NCI-H345 treated with DMSO at 0.1 percent for 48 hours (cell line): ENCODE measurements around the gene FRYL.
"Not testable (repeated sequence)": the region's sequence is repeated elsewhere in the genome, so short reads cannot be mapped to it uniquely, and the experiment has no call there.

Experiments
- DNase-seq: peaks from one replicate; lab custom pipeline; 2025; ENCODE audit not compliant: unreplicated experiment; lab: John Stamatoyannopoulos, UW

FRYL gene

DNA sequence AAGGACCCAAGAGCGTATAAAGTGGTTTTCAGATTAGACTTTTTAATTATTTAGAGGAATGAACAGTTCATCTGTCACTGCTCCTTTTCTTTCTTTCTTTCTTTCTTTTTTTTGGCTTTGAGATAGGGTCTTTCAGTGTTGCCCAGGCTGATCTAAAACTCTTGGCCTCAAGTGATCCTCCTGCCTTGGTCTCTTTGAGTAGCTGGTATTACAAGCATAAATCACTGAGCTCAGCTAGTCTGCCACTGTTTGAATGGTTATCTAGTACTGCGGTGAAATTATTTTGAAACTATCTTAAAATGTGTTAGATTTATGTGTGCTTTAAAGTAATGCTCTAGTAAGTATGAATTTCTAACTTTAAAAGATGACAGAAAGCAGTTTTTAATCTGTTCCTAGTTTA, 6.5 kb upstream of the FRYL start:
- DNase-seq = no peak

DNA sequence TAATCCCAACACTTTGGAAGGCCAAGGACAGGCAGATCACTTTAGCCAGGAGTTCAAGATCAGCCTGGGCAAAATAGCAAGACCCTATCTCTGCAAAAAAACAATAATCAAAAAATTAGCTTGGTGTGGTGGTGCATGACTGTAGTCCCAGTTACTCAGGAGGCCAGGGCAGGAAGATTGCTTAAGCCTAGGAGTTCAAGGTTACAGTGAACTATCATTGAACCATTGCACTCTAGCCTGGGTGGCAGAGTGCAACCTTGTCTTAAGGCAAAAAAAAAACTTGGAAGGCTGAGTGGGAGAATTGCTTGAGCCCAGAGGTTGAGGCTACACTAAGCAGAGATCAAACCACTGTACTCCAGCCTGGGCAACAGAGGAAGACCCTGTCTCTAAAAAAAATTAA, 5.2 kb upstream of the FRYL start:
- no peak for DNase-seq

DNA sequence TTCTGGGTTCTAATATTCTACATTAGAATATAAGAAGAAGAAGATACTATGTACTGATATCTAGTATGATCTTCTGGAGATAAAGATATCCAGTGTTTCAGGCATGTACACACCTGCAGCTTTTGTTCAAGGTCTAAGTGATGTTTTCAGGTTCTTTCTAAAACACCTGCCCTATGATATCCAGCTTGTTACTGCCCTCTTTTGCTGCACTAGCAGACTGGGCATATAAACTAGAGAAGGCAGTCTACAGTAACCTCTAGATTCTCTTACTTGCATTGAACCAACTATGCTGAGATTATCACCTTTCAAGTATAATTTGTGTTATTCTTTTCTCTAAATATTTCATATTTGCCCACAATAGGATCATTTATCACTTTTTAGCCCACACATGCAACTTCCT, 1.9 kb upstream of the FRYL start:
- DNase-seq = no peak

DNA sequence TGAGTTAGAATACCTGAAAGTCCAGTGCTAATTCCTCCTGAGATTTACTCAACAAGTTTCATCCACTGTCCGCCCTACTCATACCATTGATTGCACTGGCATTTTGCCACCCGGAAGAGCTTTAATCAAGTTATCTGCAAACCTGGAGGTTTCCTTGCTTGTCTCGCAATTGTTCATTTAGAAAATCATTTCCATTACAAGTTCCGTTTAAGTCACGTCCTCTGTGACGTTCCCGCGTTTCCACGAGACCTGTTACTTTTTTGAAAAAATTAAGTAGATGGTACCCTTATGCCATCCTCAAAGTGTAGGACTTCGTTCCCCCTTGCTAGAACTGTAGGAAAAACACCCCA, 761 bp upstream of the FRYL start:
- DNase-seq = no peak

DNA sequence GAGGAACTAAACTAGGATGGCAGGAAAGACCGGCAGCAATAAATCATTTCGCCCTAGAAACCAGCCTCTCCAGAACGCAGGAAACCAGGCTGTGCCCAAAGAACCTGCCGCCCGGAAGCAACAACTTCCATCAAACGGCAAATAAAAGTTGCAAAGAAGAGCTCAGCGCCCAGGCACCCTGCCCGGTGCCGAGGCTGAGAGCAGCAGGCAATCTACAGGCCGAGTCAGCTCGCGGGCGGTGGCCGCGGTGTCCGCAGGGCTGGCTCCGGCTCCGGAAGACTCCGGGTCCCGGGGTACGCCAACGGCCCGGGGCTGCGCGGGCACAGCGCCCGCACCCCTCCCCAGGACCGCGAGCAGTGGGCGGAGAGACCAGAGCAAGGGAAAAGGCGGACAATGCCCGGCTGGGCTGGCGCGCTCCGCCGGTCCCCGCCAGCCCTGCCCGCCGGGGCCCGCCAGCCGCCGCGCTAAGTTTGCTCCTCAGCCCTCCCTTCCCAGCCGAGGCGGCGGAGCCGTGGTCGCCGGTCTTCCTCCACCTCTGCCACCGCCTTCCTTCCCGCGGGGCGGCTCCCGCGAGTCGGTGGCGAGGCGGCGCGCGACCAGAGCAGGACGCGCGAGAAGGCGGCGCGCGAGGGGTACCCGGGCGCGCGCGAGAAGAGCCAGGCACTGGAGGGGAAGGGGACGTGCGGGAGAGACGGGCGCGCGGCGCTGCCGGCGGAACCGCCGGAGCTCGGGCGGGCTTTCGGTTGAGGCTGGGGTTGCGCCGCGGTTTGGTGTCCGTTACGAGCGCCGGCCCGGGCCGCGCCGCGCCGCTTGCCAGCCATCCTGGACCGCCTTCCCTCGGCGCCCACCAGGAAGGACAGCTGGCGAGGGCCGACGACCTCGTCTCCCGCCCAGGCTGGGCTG, 733 bp downstream of the FRYL start:
- DNase-seq = peak; percentile 14

DNA sequence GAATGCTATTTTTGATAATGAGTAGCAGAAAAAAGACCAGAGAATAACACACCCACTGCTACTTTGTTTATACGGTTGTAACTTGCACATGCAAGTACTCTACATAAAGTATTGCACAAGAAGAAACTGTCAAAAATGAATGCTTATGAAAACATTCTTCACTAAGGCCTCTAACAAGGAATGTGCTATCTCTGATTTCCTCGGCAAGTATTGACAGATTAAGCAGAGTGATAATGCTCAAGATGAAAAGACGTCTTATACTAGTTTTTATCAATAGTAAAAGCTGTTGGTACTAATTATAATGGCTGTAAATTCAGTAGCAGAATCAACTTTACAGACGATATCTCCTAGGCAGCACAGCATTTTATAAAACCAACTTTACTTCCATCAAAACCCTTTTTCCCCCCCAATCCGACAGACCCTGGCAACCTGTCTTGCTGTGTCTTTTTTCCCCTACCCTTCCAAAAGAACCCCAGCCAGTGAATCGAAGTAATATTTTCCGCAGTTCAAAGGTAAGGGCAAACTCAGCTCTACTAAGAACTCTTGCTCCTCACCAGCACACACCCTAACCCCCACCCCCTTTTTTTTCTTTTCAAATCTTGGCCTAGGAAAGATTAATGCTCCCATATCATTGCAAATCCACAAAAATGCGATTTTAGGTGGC, 1.5 kb downstream of the FRYL start:
- no peak for DNase-seq

DNA sequence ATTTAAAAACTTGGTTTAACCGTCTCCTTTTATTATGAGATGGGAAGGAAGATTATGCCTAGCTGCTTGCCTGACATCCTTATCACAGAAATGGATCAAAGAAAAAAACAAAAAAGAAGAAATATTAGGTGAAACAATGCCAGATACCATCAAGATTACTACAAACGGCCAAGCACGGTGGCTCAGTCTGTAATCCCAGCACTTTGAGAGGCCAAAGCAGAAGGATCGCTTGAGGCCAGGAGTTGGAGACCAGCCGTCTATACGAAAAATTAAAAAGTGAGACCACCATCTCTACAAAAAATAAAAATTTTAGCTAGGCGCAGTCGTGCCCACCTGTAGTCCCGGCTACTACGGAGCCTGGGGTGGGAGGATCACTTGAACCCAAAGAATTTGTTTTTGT, 2.3 kb downstream of the FRYL start:
- DNase-seq = no peak

DNA sequence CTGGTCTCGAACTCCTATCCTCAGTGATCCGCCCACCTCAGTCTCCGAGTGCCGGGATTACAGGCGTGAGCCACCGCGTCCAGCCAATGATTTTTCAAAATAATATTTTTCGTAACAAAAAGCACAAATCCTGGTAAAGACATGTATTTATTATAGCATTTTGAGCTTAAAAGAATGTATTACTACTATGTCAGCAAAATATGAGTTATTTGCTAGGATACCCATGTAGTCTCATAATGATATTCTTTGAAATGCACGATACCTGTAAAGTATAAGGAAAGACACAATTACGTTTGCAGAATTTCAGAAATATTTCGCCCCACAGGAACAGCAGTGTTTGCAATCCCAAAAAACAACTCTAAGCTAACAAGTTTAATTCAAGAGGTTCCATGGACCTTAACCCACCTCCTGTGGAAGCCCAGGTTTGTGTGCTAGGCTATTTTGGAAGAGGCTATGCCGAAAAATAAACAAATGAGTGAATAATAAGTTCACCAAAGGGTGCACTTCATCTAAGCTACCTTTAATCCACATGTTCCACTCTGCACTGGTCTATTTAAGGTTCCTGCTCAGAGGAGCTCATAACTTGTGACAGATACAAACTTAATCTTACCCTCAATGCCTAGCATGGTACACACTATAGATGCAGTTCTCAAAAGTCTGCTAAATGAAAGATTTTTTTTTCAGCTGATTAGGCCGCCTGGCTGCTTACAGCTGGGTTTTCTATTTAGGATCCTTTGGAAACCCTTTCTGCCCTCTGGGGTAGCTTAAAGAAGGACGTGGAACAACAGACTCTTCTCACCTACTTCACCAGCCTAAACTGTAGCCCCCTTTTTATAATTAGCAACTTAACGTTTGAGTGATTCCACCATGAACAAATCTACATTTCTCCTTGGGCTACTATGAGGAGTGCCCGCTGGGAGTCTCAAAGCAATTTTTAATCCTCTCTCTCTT, 5.0 kb downstream of the FRYL start:
- DNase-seq = no peak

DNA sequence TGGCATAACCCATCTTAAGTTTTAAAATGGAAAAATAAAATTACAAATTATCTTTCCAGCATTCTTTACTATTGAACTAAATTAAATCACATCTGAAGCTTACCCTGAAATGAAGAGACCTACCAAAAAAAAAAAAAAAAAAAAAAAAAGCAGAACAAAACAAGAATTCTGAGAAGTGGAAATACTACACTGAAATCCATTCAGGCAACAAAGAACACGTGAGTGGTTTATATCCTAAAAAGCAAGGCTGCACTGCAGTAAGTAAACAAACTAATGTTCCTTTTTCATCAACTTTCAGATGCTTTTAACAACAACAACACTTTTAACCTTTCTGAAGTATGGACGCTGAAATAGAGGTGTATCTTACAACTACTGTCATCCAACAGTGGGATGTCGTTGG, 7.5 kb downstream of the FRYL start:
- DNase-seq = no peak

DNA sequence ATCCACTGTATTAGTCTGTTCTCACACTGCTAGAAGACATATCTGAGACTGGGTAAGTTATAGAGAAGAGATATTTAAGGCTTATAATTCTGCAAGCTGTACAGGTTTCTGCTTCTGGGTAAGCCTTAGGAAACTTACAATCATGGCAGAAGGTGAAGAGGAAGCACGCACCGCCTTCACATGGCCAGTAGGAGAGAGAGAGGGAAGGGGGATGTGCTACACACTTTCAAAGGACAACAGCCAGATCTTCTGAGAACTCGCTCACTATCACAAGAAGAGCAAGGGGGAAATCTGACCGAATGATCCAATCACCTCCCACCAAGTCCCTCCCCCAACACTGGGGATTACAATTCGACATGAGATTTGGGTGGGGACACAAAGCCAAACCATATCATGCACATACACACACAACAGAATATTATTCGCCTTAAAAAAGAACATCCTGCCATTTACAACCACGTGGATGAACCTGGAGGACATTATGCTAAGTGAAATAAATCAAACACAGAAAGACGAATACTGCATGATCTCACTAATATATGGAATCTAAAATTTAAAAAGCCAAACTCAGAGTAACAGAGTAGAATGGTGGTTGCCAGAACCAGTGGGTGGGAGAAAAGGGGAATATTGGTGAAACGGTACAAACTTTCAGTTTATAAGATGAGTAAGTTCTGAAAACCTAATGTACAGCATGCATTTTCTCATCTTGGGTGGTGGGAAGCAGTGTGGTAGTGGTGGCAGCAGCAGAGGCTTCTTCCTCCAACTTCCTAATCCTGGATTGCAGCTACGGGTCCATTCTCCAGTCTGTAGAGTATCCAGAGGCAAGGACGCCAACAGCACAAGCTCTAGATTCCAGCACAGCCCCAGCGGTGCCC, 12.8 kb downstream of the FRYL start:
- no peak for DNase-seq

DNA sequence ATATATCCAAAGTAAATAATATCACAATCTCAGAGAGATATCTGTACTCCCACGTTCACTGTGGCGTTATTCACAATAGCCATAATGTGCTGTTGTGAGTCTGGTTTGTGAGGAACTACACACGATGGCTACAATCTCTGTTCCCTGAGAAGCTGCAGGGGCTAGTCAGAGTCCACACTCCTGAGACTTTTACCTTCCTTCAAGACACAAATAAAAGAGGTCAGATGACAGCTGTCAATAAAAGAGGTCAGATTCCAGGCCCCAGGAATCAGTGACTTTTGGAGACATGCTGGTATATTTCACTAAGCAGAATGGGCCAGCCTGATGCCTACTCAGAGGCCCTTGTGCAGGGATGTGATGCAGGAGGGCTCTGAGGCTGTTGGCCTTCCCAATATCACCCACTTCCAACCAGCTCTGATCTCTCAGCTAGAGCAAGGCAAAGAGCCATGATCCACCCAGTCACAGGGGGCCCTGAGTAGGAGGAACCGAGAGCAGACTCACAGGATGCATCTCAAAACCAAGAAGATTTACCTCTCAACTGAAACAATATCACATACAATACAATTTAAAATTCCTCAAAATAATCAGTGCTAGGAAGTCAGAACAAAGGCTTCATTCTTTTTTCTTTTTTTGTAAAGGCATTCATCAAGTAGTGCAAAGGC, 13.8 kb downstream of the FRYL start:
- DNase-seq = no peak

DNA sequence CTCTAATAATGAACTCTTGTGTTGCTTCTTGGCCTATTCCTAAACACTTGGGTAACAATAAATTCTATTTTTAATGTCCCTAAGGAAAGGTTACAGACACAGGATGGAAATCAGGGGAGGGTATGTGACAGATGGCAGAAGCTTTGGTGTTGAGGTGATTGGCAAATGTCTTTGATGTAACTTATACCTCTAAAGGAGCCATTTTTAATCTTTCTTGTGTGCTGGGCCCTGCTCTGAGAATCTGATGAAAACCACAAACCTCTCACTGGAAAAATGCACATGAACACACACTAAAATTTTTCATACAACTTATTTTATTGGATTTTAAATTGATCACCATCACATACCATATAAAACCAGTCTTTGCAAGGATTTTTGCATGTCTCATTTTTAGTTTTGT, 17.7 kb downstream of the FRYL start:
- DNase-seq = no peak

DNA sequence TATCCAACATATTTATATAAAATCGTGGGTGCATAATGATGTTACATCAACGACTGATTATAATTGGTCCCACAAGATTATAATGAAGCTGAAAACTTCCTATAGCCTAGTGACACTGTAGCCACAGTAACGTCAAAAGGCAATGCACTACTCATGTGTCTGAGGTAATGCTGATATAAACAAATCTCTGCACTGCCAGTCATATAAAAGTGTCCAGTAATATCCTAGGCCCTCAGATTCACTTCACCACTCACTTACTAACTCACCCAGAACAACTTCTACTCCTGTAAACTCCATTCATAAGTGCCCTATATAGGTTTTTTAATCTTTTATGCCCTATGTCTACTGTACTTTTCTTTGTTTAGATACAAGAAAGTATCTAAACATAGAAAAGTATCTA, 18.8 kb downstream of the FRYL start:
- DNase-seq = no peak

DNA sequence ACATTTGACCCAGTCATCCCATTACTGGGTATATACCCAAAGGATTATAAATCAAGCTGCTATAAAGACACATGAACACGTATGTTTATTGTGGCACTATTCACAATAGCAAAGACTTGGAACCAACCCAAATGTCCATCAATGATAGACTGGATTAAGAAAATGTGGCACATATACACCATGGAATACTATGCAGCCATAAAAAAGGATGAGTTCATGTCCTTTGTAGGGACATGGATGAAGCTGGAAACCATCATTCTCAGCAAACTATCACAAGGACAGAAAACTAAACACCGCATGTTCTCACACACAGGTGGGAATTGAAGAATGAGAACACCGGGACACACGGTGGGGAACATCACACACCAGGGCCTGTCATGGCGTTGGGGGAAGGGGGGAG, 21.4 kb downstream of the FRYL start:
- not testable (repeated sequence) for DNase-seq

DNA sequence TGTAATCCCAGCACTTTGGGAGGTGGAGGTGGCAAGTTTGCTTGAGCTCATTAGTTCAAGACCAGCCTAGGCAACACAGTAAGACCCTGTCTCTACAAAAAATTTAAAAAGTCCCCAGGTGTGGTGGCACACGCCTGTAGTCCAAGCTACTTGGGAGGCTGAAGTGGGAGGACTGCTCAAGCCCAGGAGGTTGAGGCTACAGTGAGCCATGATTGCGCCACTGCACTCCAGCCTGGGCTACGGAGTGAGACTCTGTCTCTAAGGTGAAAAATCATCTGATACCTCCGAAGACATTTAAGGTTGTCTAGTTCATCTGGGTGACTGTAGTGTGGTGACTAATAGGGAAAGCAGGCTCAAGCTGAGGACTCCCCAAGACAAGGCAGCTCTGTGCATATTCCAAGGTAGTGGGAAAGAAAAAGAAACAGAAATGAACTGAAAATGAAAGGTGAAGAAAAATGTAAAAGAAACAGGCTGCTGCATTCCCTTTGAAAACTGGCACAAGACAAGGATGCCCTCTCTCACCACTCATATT, 23.3 kb downstream of the FRYL start:
- no peak for DNase-seq

DNA sequence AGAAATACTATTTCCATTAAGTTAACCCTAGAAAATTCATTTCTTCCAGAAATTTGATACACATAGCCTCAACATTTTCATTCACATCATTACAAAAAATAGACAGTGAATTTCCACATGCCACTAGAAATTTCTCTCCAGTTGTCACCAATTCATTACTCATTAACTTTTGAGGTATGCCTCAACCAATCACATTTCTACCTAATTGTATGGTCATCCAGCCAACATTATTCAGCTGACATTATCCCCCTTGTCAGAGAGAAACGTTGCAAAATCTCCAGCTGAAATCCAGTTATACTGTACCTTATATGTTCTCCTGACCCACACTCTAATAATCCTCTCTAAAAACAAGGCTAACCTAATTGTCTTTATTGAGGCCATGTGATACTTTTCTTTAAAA, 24.8 kb downstream of the FRYL start:
- no peak for DNase-seq

DNA sequence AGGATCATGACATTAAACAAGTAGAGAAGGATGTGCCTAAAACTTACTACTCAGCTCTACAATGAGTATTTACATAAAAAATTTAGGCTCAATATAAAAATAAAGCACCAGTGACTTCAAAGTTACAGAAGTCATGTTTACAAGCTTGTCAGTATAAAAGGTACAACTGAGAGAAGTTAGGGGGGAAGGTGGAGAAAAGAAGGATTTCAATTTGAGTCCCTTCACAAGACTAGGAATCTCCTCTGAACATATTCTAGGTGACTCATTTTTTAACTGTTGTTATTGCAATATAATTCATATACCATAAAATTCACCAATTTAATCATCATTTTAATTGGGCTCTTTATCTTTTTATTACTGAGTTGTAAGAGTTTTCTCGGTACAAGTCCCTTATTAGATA, 26.9 kb downstream of the FRYL start:
- DNase-seq = no peak

DNA sequence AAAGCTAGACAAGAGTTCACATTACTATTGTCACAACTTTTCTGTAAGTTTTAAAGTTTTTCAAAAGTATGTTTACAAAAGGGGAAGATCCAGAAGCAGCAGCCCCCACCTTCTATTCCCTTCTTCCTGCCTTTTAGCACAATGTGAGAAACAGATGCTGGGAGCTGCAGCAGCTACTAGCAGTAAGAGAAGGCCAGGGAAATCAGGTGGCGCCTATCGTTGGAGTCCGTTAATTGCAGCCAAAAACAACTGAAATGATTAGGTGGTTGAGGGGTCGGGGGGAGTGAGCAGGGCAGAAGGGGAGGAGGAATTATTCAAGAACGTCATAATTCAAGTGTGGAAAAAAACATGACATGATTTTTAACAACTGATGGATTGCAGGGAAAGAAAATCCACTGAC, 27.4 kb downstream of the FRYL start:
- DNase-seq = no peak

DNA sequence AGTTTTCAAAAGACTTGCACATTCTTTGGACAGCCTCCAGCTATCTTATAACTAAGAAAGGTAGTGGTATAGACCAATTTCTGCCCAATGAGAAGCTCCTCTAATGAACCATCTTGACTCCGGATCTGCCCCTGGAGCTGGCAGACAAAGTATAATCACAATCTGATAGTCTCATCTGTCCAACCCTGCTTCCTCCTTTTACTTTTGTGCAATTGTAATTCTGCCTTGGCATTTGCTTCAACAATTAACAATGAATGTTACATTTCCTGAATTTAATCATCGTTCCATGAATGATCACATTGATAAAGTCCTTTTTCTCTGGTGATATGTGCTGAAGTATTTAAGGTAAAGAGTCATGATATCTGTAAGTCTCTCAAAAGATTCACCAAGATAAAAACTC, 27.8 kb downstream of the FRYL start:
- no peak for DNase-seq
